DOHH2 (cell line): Measurements from ENCODE around the gene CADPS.

Source experiments
- CTCF ChIP-seq: fragments of 200-600 bp; sonication (generic); IDR thresholded peaks from one replicate; pipeline ENCODE4 v1.5.1; 2014; ENCODE audit warnings: antibody characterized with exemption, mild to moderate bottlenecking, low read depth, low read length; ENCODE audit not compliant: poor library complexity, severe bottlenecking
- EZH2phosphoT487 ChIP-seq: fragments of 200-600 bp; sonication (generic); IDR thresholded peaks from 2 replicates; pipeline ENCODE4 v1.6.1; 2017; ENCODE audit warnings: borderline replicate concordance, mild to moderate bottlenecking, antibody characterized with exemption, low read length, moderate library complexity, mixed read lengths

- TF ChIP-seq CTCF (no peak), EZH2phosphoT487 (no peak)
These were observed 113.5 kb downstream of the CADPS start for GRCh38 chr3:62761711-62762110.
